ENCODE data around the gene ZNF362. TPM values are rescaled to one million over a fixed set of nuclear protein-coding genes. Genes with fewer than 3 reads are reported as not detected.

ZNF362 gene
- total RNA-seq, 1 donor from 2014 or later: 14.6 TPM

DNA sequence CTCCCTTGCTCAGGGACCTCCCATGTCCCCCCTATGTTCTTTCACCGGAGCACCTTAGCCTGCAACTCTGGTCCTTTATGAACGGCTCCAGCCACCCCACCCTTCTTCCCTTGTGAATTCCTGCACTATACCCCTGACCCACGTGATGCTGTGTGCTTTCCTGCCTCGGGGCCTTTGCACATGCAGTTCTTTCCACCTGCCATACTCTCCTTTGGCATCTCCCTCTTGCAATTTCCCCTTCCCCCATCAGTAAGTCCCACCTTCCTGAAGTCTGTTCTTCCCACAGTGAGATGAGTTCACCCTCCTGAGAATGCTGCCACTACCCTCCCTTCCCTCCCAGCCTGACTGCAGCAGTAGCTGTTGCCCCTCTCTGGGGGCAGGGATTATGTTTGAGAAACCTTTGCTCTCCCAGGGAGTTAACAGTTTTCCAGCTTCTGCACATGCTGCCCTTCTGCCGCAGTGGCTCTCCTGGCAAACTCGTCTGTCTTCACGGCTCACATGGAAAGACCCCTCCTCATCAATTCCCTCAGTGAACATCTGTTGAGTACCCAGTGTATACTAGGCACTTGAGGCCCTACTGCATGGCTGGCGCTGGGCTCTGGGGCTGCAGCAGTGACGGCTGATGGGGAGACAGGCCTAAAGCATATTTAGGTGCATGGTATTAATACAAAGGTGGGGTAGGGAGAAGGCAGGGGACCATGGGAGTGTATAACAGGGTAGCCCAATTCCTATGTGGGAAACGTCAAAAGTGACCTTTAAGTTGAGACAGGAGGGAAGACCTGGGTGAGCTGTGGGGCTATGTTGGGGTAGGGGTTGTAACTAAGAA is 9.7 kb downstream of the ZNF362 start:
- H3K4me1 Mint-ChIP-seq (ENCODE audit: low read depth): peaks cover 6% of the 10 kb centered on the region
- DNase-seq (ENCODE audit: low spot score): no peak
- H3K36me3 Mint-ChIP-seq (ENCODE audit: low read depth): peaks cover 2% of the 10 kb centered on the region
- no peaks in the 10 kb centered on the region for H3K9me3 Mint-ChIP-seq
- H3K27ac Mint-ChIP-seq: no peak overlapping the region
- no peak overlapping the region for H3K4me3 Mint-ChIP-seq
- intact Hi-C loops (cut with micrococcal nuclease): no loop called here
- no peaks in the 10 kb centered on the region for H3K27me3 Mint-ChIP-seq (ENCODE audit: insufficient read depth)

DNA sequence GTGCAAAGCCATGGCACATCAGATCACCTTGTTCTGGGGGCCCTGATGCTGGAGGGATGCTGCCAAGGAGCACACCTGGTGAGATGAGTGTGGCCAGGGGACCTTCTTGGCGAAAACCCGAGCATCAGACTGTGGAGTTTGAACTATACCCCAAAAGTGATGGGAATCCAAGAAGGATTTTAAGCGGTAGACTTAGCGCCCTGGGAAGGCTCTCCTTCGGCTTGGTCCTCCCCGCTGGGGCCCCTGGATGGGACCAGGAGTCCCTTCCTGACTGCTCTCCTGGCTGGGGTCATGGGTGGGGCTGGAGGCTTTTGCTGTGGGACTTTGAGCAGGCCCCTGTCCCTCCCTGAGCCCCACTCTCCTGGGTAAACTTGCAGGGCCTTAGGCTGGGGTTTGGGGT is 10.5 kb downstream of the ZNF362 start:
- DNase-seq (ENCODE audit: low spot score): no peak
- Mint-ChIP-seq H3K36me3 (ENCODE audit: low read depth) (peaks cover 4% of the 10 kb centered on the region), H3K4me1 (ENCODE audit: low read depth) (peaks cover 1% of the 10 kb centered on the region), H3K27ac (no peak overlapping the region), H3K9me3 (no peaks in the 10 kb centered on the region), H3K4me3 (no peak overlapping the region), H3K27me3 (ENCODE audit: insufficient read depth) (no peaks in the 10 kb centered on the region)
- intact Hi-C loops (cut with micrococcal nuclease): no loop called here

- intact Hi-C loops (cut with micrococcal nuclease): no loop called here
- H3K36me3 Mint-ChIP-seq (ENCODE audit: low read depth): peaks cover 4% of the 10 kb centered on the region
- peaks cover 2% of the 10 kb centered on the region for H3K4me1 Mint-ChIP-seq (ENCODE audit: low read depth)
- DNase-seq (ENCODE audit: low spot score): no peak
- H3K4me3 Mint-ChIP-seq: no peak overlapping the region
- H3K27ac Mint-ChIP-seq: no peak overlapping the region
- H3K27me3 Mint-ChIP-seq (ENCODE audit: insufficient read depth): no peaks in the 10 kb centered on the region
- H3K9me3 Mint-ChIP-seq: no peaks in the 10 kb centered on the region
Observed at GRCh38 chr1:33267468-33268205, 11.3 kb downstream of the ZNF362 start.

DNA sequence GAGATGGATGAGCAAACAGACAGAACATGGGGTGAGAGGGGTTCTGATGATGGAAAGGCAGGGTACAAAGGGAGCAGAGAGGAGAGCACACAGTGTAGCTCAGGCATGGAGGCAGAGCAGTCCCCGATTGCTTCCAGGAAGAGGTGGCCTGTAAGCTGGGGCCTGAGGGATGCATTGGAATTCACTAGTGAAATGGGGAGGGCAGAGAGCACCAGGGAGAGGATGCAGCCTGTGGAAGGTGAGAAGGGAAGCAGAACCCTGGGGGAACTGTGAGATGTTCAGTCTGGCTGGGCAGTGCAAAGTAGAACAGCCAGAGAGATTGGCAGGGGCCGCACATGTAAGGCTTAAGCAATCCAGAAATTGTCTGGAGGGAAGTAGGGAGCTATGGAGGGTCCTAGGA is 12.2 kb downstream of the ZNF362 start:
- DNase-seq (ENCODE audit: low spot score): no peak
- Mint-ChIP-seq H3K4me1 (ENCODE audit: low read depth) (peaks cover 10% of the 10 kb centered on the region), H3K27ac (no peak overlapping the region), H3K4me3 (no peak overlapping the region), H3K27me3 (ENCODE audit: insufficient read depth) (no peaks in the 10 kb centered on the region), H3K9me3 (no peaks in the 10 kb centered on the region), H3K36me3 (ENCODE audit: low read depth) (peaks cover 3% of the 10 kb centered on the region)
- intact Hi-C loops (cut with micrococcal nuclease): no loop called here

DNA sequence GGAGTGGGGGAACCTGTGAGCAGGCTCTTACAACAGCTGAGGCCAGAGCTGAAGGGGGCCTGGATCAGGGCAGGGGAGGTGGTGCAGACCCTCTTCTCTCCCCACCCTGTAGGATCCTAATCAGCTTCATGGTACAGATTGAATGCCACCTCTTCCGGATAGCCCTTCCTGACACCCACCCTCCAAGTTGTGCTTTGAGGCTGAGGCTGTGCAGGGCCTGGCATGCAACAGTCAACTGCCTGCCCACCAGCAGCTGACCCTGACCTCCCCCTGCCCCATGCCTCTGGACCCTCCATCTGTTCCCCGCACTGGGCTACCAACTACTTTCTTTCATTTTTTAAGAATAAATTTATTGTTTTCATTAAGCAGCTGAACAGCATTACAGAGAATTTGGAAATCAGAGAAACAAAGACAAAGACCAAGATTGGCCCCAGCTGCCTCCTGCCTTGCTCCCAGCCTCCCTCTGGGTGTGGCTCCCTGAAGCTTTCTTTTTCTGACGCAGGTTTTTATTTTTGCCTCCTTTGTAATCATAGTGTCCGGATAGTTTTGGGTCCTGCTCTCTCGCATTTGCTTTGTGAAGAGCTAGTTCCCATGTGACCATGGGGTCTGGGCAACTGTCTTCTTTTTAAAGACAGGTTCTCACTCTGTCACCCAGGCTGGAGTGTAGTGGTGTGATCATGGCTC is 12.8 kb downstream of the ZNF362 start:
- intact Hi-C loops (cut with micrococcal nuclease): no loop called here
- H3K4me1 Mint-ChIP-seq (ENCODE audit: low read depth): peaks cover 14% of the 10 kb centered on the region
- no peak overlapping the region for H3K4me3 Mint-ChIP-seq
- peaks cover 3% of the 10 kb centered on the region for H3K36me3 Mint-ChIP-seq (ENCODE audit: low read depth)
- H3K27me3 Mint-ChIP-seq (ENCODE audit: insufficient read depth): no peaks in the 10 kb centered on the region
- no peak overlapping the region for H3K27ac Mint-ChIP-seq
- no peak for DNase-seq (ENCODE audit: low spot score)
- no peaks in the 10 kb centered on the region for H3K9me3 Mint-ChIP-seq

- peaks cover 3% of the 10 kb centered on the region for H3K36me3 Mint-ChIP-seq (ENCODE audit: low read depth)
- peaks cover 14% of the 10 kb centered on the region for H3K4me1 Mint-ChIP-seq (ENCODE audit: low read depth)
- H3K27me3 Mint-ChIP-seq (ENCODE audit: insufficient read depth): no peaks in the 10 kb centered on the region
- H3K4me3 Mint-ChIP-seq: no peak overlapping the region
- H3K9me3 Mint-ChIP-seq: no peaks in the 10 kb centered on the region
- intact Hi-C loops (cut with micrococcal nuclease): no loop called here
- H3K27ac Mint-ChIP-seq: no peak overlapping the region
- no peak for DNase-seq (ENCODE audit: low spot score)
Observed at GRCh38 chr1:33269621-33270020, 13.3 kb downstream of the ZNF362 start.

GRCh38 chr1:33270379-33270778 is 14.1 kb downstream of the ZNF362 start:
- no peak for DNase-seq (ENCODE audit: low spot score)
- Mint-ChIP-seq H3K4me3 (no peak overlapping the region), H3K9me3 (no peaks in the 10 kb centered on the region), H3K27ac (no peak overlapping the region), H3K4me1 (ENCODE audit: low read depth) (peaks cover 14% of the 10 kb centered on the region), H3K36me3 (ENCODE audit: low read depth) (peaks cover 3% of the 10 kb centered on the region), H3K27me3 (ENCODE audit: insufficient read depth) (no peaks in the 10 kb centered on the region)
- intact Hi-C loops (cut with micrococcal nuclease): no loop called here

- Mint-ChIP-seq H3K36me3 (ENCODE audit: low read depth) (peaks cover 3% of the 10 kb centered on the region), H3K4me3 (no peak overlapping the region), H3K4me1 (ENCODE audit: low read depth) (peaks cover 14% of the 10 kb centered on the region), H3K9me3 (no peaks in the 10 kb centered on the region), H3K27me3 (ENCODE audit: insufficient read depth) (no peaks in the 10 kb centered on the region), H3K27ac (no peak overlapping the region)
- DNase-seq (ENCODE audit: low spot score): no peak
- intact Hi-C loops (cut with micrococcal nuclease): no loop called here
Observed at GRCh38 chr1:33270808-33271465, 14.6 kb downstream of the ZNF362 start.

GRCh38 chr1:33271666-33272505 is 15.6 kb downstream of the ZNF362 start:
- H3K9me3 Mint-ChIP-seq: no peaks in the 10 kb centered on the region
- no peak overlapping the region for H3K27ac Mint-ChIP-seq
- intact Hi-C loops (cut with micrococcal nuclease): no loop called here
- H3K27me3 Mint-ChIP-seq (ENCODE audit: insufficient read depth): no peaks in the 10 kb centered on the region
- H3K4me1 Mint-ChIP-seq (ENCODE audit: low read depth): peaks cover 14% of the 10 kb centered on the region
- DNase-seq (ENCODE audit: low spot score): no peak
- no peak overlapping the region for H3K4me3 Mint-ChIP-seq
- H3K36me3 Mint-ChIP-seq (ENCODE audit: low read depth): peaks cover 5% of the 10 kb centered on the region

GRCh38 chr1:33272509-33272908 is 16.2 kb downstream of the ZNF362 start:
- H3K4me3 Mint-ChIP-seq: no peak overlapping the region
- no peak for DNase-seq (ENCODE audit: low spot score)
- no peaks in the 10 kb centered on the region for H3K27me3 Mint-ChIP-seq (ENCODE audit: insufficient read depth)
- no peak overlapping the region for H3K27ac Mint-ChIP-seq
- no peaks in the 10 kb centered on the region for H3K9me3 Mint-ChIP-seq
- H3K4me1 Mint-ChIP-seq (ENCODE audit: low read depth): peaks cover 14% of the 10 kb centered on the region
- peaks cover 6% of the 10 kb centered on the region for H3K36me3 Mint-ChIP-seq (ENCODE audit: low read depth)
- intact Hi-C loops (cut with micrococcal nuclease): no loop called here

DNA sequence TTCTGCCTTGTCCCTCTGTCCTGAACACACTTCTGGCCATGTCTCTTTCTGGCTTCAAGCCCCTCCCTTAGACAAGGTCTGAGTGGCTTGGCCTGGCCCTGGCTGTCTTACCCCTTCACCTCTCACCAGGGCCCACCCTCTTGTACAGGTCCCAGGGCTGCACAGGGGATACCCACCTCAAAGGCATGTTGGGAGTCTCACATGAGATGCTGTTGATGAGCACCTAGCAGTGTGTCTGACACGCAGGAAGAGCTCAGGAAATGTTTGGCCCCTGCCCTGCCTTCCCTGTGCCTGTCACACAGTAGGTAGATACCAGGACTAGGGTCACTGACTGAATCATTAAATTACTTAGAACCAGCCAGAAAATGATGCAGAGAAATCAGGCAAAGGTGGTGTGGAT is 16.6 kb downstream of the ZNF362 start:
- no peaks in the 10 kb centered on the region for H3K27me3 Mint-ChIP-seq (ENCODE audit: insufficient read depth)
- no peaks in the 10 kb centered on the region for H3K9me3 Mint-ChIP-seq
- DNase-seq (ENCODE audit: low spot score): no peak
- peaks cover 6% of the 10 kb centered on the region for H3K36me3 Mint-ChIP-seq (ENCODE audit: low read depth)
- H3K4me3 Mint-ChIP-seq: no peak overlapping the region
- no peak overlapping the region for H3K27ac Mint-ChIP-seq
- peaks cover 14% of the 10 kb centered on the region for H3K4me1 Mint-ChIP-seq (ENCODE audit: low read depth)
- intact Hi-C loops (cut with micrococcal nuclease): no loop called here

DNA sequence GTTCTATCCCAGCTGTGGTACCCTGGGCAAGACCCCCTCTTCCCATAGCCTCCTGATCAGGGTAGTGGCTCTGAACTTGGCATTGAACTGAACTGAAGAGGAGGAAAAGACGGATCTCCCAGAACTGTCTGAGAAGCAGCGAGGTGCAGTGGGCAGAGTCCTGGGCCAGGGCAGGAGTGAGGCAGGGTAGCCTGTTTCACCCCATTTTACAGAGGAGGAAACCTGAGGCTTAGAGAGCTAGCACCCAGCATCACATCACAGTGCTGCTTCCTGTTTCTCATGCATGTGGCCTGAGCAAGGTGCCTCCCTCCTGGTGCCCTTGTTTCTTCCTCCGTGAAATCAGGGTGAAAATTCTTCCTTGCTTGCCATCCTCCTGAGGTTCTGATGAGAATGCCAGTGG is 17.1 kb downstream of the ZNF362 start:
- Mint-ChIP-seq H3K9me3 (no peaks in the 10 kb centered on the region), H3K4me1 (ENCODE audit: low read depth) (peaks cover 14% of the 10 kb centered on the region), H3K36me3 (ENCODE audit: low read depth) (peaks cover 6% of the 10 kb centered on the region), H3K27ac (no peak overlapping the region), H3K4me3 (no peak overlapping the region), H3K27me3 (ENCODE audit: insufficient read depth) (no peaks in the 10 kb centered on the region)
- intact Hi-C loops (cut with micrococcal nuclease): no loop called here
- DNase-seq (ENCODE audit: low spot score): no peak

All from activated T-helper 1 cell treated with anti-CD3 and anti-CD28 coated beads, Interleukin-12 subunit alpha, Interleukin-12 subunit beta, Interleukin-2, Interleukin-4 antibody, amounts not matched to agents 30 ng/mL and 10 ng/mL and 1 ng/mL, durations not matched to agents 14 hours and 24 hours and 36 hours (primary cell).